HCT116 (cell line): Measurements from ENCODE around the gene CHN1.

Experiments used
- CTCF ChIP-seq, 3 experiments: fragments of 200-600 bp in 1 of 3; sonication (generic) in 1 of 3; IDR thresholded peaks in 2 of 3; conservative IDR thresholded peaks in 1 of 3; 2 replicates each; pipeline ENCODE4 v1.5.1; 2012 to 2017; ENCODE audit warnings: low read depth in 2 of 3, low read length in 2 of 3, antibody characterized with exemption in 1 of 3, borderline replicate concordance in 1 of 3, control low read depth in 1 of 3, mild to moderate bottlenecking in 1 of 3, mixed read lengths in 1 of 3, mixed run types in 1 of 3, moderate library complexity in 1 of 3; ENCODE audit not compliant: insufficient read depth in 1 of 3
- ELF1 ChIP-seq: IDR thresholded peaks from 2 replicates; pipeline ENCODE4 v1.6.1; 2012; ENCODE audit warnings: low read depth, borderline replicate concordance
- EZH2 ChIP-seq: fragments of 200-600 bp; sonication (generic); IDR thresholded peaks from 2 replicates; pipeline ENCODE4 v1.6.1; 2017; ENCODE audit warnings: antibody characterized with exemption, mixed run types
- EZH2phosphoT487 ChIP-seq: fragments of 200-600 bp; IDR thresholded peaks from 2 replicates; pipeline ENCODE4 v1.6.1; 2018; ENCODE audit warnings: antibody characterized with exemption, borderline replicate concordance
- JUND ChIP-seq: IDR thresholded peaks from 2 replicates; pipeline ENCODE4 v1.6.1; 2012
- POLR2A ChIP-seq: IDR thresholded peaks from 2 replicates; pipeline ENCODE4 v1.7.0; 2011; ENCODE audit warnings: borderline replicate concordance; ENCODE audit not compliant: insufficient read depth, insufficient read length; ENCODE audit errors: extremely low read depth
- POLR2AphosphoS5 ChIP-seq: IDR thresholded peaks from 2 replicates; pipeline ENCODE4 v1.6.1; 2011; ENCODE audit warnings: mild to moderate bottlenecking, low read depth, low read length, moderate library complexity
- REST ChIP-seq: IDR thresholded peaks from 2 replicates; pipeline ENCODE4 v1.6.1; 2012; ENCODE audit warnings: low read depth
- SIN3A ChIP-seq: IDR thresholded peaks from 2 replicates; pipeline ENCODE4 v1.6.1; 2012; ENCODE audit warnings: low read depth
- SP1 ChIP-seq: IDR thresholded peaks from 2 replicates; pipeline ENCODE4 v1.6.1; 2012; ENCODE audit warnings: low read depth
- TCF7L2 ChIP-seq: IDR thresholded peaks from 2 replicates; pipeline ENCODE4 v1.7.0; 2011; ENCODE audit warnings: borderline replicate concordance, inconsistent platforms; ENCODE audit not compliant: insufficient read depth, insufficient read length; ENCODE audit errors: extremely low read depth
- YY1 ChIP-seq: IDR thresholded peaks from 2 replicates; pipeline ENCODE4 v1.6.1; 2011; ENCODE audit warnings: low read length, low read depth, moderate library complexity, mild to moderate bottlenecking; ENCODE audit not compliant: insufficient replicate concordance; ENCODE audit errors: extremely low read depth

GRCh38 chr2:174791020-174791419 lies 214.2 kb downstream of the CHN1 start:
- no peak for TF ChIP-seq CTCF (IDR thresholded peaks at IDR 0.05 in 2 of 3, conservative IDR thresholded peaks at IDR 0.05 in 1 of 3; ENCODE audit: borderline replicate concordance in 1 of 3, insufficient read depth in 1 of 3, low read depth in 2 of 3, low read length in 2 of 3)
- TF ChIP-seq POLR2AphosphoS5 = no peak
- TF ChIP-seq ELF1 = no peak
- TF ChIP-seq EZH2 = no peak
- no peak for TF ChIP-seq EZH2phosphoT487
- no peak for TF ChIP-seq JUND
- TF ChIP-seq POLR2A = no peak
- no peak for TF ChIP-seq SIN3A
- no peak for TF ChIP-seq YY1
- TF ChIP-seq SP1 = no peak
- no peak for TF ChIP-seq REST
- TF ChIP-seq TCF7L2 = no peak
